CD4-positive, alpha-beta T cell treated with Interleukin-2 at 100 ng/mL for 4 hours (primary cell): Measurements from ENCODE around the gene RAC2.
A peak's percentile ranks its signal among the peaks of the same experiment; 100 is the strongest.
"Not testable (repeated sequence)": the region's sequence is repeated elsewhere in the genome, so short reads cannot be mapped to it uniquely, and the experiment has no call there.

Source experiments
- DNase-seq: peaks from one replicate; pipeline ENCODE4 v3.0.0-alpha.2; 2020; ENCODE audit warnings: low spot score

Gene RAC2

DNA sequence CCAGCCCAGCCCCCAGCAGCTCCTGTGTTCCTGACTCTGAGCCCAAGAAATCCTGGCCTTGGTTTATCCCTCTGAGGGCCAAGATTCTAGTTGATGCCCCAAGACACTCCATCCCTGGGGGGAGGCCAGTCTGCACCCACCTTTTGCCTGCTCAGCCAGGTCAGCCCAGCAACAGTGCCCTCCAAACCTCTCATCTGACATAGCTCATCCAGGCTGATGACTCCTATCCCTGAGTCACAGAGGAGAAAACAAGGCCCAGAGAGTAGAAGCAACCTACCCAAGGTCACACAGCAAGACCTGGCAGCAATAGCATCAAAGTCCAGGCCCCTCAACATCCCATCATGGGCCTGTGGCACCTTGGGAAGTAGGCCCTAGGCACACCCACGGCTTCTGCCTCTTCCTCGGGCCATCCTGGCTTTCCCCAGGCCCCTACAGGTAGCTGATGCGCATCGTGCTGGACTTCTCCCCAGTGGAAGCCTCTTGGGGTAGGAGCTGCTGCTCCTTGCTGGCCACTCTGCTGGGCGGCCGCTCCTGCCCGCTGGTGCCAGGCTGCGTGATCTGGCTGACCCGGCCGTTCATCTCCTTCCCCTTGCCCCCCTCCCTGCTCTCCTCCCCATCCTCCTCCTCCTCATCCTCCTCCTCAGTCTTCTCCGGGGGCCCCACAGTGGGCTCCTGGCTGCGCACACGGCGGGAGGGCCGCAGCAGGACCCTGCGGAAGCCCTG, 37.8 kb downstream of the RAC2 start:
- no peak for DNase-seq

DNA sequence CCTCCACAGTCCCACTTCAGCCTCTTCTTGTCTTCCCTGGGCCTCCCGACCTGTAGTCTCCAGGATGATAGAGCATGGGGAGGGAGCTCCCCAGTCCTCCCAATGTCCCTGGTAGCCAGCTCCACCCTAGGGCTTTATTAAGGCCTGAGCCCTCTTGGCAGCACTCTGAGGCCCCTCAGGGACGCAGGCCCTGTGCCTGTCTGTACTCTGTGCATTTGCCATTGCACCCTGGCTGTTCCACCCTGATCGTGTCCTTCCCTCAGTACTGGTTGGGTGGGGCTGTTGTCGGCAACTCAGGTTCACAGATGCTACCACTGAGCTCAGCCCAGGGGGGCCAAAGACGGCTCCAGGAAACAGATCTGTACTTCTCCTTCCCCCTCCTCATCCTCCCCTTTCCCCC, 39.0 kb downstream of the RAC2 start:
- DNase-seq: no peak

- DNase-seq: no peak
Observed at GRCh38 chr22:37204045-37204655, 39.9 kb downstream of the RAC2 start.

DNA sequence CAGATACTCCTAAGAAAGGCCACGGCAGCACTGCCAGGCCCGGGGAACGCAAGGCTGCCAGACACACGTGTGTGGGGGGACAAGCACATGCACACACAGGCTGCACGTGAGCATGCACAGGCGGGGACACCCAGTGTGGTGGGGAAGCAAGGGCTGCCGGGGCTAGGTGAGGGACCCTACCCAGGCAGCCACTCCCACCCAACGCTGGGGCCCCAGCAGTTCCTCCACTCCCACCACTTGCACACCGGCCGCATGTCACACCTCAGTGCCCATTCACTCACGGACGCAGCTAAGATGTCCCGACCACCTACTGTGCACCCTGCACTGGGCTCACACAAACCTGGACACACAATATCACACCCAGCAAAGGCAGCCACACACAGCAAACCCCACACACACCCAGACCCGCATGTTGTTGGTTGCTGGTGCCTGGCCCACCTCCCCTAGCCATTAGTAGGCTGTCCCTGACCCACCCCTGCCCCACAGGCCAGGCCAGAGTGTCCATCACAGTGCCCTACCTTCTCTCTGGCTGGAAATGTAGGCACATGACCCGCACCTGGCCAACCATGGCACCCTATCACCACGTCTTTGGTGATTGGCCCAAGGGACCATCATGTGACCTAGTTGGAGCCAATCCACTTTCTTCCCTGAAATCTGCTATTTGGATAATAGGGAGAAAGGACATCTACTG, 40.6 kb downstream of the RAC2 start:
- no peak for DNase-seq

- DNase-seq: no peak
Observed at GRCh38 chr22:37202716-37203115, 41.4 kb downstream of the RAC2 start.

DNA sequence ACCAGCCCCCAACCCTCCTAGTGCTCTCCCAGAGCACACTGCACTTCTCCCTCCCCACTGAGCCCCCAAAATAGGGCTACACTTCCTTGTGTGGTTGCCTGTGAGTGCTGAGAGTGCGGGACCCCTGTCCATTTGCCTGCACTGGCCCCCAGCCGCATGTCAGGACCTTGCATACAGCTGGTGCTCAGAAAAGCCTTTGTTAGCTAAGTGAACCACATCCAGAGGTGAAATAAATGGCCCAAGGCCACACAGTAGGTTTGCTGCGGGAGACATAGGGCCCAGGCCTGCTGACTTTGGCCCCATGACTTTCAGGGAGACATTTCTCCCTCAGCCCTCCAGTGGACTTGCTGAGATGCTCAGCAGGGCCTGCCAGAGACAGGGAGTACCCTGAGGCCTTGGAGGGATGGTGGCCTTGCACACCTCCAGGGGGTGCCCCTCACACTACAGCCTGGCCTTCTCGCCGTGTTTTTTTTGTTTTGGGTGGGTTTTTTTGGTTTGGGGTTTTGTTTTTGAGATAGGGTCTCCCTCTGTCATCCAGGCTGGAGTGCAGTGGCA, 42.0 kb downstream of the RAC2 start:
- DNase-seq: no peak

GRCh38 chr22:37201443-37201820, 42.6 kb downstream of the RAC2 start:
- not testable (repeated sequence) for DNase-seq

GRCh38 chr22:37199760-37200108, 44.3 kb downstream of the RAC2 start:
- DNase-seq: no peak

- DNase-seq: peak; percentile 99
Observed at GRCh38 chr22:37199103-37199759, 44.8 kb downstream of the RAC2 start.

- peak; percentile 92 for DNase-seq
Observed at GRCh38 chr22:37198258-37199102, 45.6 kb downstream of the RAC2 start.

DNA sequence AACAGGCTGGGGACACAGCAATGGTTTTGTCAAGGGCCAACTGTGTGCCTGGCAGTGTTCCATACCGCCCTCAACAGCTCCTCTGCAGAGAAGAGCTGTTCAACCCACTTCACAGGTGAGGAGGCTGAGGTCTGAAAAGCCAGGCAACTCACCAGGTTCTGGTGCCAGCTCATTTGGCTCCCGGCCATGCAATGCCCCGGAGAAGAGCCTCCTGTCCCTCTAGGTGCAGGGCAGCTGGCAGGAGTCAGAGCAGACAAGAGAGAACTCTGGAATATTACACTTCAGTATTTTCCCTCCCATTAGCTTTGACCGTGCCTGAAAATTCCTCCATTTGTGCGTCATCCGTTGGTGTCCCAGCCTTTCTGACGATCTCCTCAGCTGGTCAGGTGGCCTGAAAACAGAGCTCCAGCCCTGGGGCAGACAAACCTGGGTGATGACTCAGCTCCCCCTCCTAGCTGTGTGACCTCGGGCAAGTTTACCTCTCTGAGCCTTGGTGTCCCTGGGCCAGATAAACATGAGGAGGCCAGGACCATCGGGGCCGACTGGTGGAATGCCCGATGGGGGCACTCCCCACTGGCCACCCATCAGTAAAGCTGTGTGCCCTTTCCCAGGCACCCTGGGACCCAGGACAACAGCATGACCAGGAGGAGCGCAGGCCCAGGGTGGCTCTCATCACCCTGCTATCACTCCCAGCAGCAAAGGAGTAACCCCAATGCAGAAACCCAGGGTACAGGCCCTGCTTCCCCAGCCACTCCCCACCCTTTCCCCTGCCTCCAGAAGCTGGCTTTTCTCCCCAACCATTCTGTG, 46.4 kb downstream of the RAC2 start:
- DNase-seq: no peak

- no peak for DNase-seq
Observed at GRCh38 chr22:37196539-37197450, 47.3 kb downstream of the RAC2 start.

GRCh38 chr22:37195921-37196320, 48.1 kb downstream of the RAC2 start:
- no peak for DNase-seq

- no peak for DNase-seq
Observed at GRCh38 chr22:37194750-37195149, 49.3 kb downstream of the RAC2 start.

GRCh38 chr22:37193629-37194191, 50.4 kb downstream of the RAC2 start:
- DNase-seq: peak; percentile 57

DNA sequence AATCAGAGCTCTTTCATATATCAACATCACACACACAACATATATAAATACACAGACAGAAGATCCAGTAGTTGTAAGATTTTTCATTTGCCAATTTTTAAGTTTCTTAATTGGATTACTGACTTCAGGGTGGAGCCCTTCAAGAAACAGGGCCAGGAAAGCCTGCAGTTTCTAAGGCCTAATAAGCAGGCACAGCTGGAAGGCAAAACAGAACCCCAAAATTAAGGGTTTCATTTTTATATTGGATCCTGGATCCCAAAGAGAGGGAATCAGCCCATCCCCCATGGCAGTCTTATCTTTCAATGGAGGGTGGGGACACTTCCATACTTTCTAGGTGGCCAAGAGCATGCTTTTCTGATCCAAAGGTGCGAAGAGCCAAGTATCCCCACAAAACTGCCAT, 51.3 kb downstream of the RAC2 start:
- DNase-seq: no peak

DNA sequence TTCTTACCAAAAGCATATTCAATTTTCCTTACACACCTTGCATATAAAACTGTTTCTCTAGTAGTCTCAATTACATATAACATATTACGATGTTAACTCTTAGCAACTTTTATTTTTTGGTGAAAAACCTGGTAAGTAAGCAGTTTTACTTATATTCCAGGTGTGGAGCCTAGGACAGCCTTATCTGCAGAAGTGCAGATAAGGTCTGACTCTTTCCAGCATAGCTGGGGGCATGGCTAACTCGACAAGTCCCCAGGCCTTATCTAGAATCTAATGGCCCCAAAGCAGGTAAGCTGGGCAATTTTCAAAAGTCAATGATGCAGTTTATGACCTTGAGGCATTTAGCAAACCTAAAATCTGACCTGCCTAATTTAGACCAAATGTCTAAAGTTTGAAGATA, 51.9 kb downstream of the RAC2 start:
- DNase-seq: no peak

GRCh38 chr22:37190262-37190780, 53.7 kb downstream of the RAC2 start:
- DNase-seq: no peak

- DNase-seq: peak; percentile 47
Observed at GRCh38 chr22:37188901-37189466, 55.1 kb downstream of the RAC2 start.
